Stimulated activated naive CD8-positive, alpha-beta T cell treated with anti-CD3 and anti-CD28 coated beads, Interleukin-15, Interleukin-2, amounts not matched to agents 100 U/mL and 50 U/mL, for 24 hours (primary cell): ENCODE measurements around the gene ROBO4.
A peak's percentile ranks its signal among the peaks of the same experiment; 100 is the strongest.

Experiments used
- ATAC-seq: fragments of 150-1000 bp; cut with Tn5 transposase; one replicate; pipeline ENCODE4 v1.10.0; 2021
- DNase-seq: peaks from one replicate; pipeline ENCODE4 v3.0.0; 2021

The ROBO4 gene

GRCh38 chr11:124841201-124841600 lies 56.5 kb downstream of the ROBO4 start:
- no peak for ATAC-seq
- no peak for DNase-seq

GRCh38 chr11:124840666-124841065 lies 57.0 kb downstream of the ROBO4 start:
- no peak for ATAC-seq
- no peak for DNase-seq

GRCh38 chr11:124839972-124840621 lies 57.6 kb downstream of the ROBO4 start:
- ATAC-seq (no peak), DNase-seq (no peak)

GRCh38 chr11:124839128-124839971 lies 58.3 kb downstream of the ROBO4 start:
- no peak for ATAC-seq
- peak; percentile 17 for DNase-seq

- DNase-seq (no peak), ATAC-seq (no peak)
These were observed 58.9 kb downstream of the ROBO4 start for GRCh38 chr11:124838805-124839127.

- ATAC-seq (no peak), DNase-seq (no peak)
These were observed 60.2 kb downstream of the ROBO4 start for GRCh38 chr11:124837491-124837856.

- ATAC-seq (no peak), DNase-seq (no peak)
These were observed 61.7 kb downstream of the ROBO4 start for GRCh38 chr11:124835918-124836317.

GRCh38 chr11:124834526-124835180 lies 63.0 kb downstream of the ROBO4 start:
- DNase-seq (no peak), ATAC-seq (no peak)
